Measurements from ENCODE around the gene PRKN.

DNA sequence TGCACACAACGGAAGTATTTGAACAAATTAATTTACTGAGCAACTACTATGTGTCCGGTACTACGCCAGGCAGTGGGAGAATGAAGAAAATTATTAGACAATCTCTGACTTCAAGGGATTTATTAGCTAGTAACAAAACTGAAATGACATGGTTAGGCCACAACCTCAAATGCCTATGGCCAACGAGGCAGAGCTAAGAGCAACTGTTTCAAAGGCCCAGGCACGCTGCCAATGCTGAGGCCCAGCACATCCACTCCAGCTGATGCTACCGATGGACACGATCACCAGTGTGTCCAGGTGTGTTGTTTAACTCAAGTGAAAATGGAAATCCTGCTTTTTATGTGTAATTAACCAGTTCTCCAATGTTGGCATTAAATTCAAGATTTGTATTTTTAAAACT is 420.9 kb downstream of the PRKN start:
- TF ChIP-seq CTCF (IDR thresholded peaks at IDR 0.05 in 8 of 11, conservative IDR thresholded peaks at IDR 0.05 in 3 of 11), result no peak
- no peak for TF ChIP-seq POLR2A (IDR thresholded peaks at IDR 0.05)
